ENCODE results near the gene HCN2.

- TF ChIP-seq CTCF (IDR thresholded peaks at IDR 0.05) (no peak), POLR2AphosphoS5 (IDR thresholded peaks at IDR 0.05) (no peak), POLR2A (IDR thresholded peaks at IDR 0.05) (no peak)
These were observed 23.3 kb downstream of the HCN2 start for GRCh38 chr19:612941-613340.

Measured in transverse colon (tissue), 4 donors.